Mammary epithelial cell (primary cell): ENCODE measurements around the gene TRPM2.

Experiments used
- EZH2 ChIP-seq: IDR thresholded peaks from 2 replicates; pipeline ENCODE4 v1.6.1; 2012; ENCODE audit warnings: low read length, inconsistent platforms, borderline replicate concordance
- TF ChIP-seq, protein P1 (sequence below), 2 donors: IDR thresholded peaks in 1 of 2; conservative IDR thresholded peaks in 1 of 2; 2 replicates each; pipeline ENCODE4 v1.5.1; 2011 to 2012; ENCODE audit warnings: inconsistent platforms in 2 of 2, low read length in 2 of 2, mild to moderate bottlenecking in 2 of 2, control low read depth in 1 of 2, low read depth in 1 of 2; ENCODE audit not compliant: insufficient read depth in 1 of 2; ENCODE audit errors: extremely low read depth in 1 of 2

- TF ChIP-seq, protein P1, sequence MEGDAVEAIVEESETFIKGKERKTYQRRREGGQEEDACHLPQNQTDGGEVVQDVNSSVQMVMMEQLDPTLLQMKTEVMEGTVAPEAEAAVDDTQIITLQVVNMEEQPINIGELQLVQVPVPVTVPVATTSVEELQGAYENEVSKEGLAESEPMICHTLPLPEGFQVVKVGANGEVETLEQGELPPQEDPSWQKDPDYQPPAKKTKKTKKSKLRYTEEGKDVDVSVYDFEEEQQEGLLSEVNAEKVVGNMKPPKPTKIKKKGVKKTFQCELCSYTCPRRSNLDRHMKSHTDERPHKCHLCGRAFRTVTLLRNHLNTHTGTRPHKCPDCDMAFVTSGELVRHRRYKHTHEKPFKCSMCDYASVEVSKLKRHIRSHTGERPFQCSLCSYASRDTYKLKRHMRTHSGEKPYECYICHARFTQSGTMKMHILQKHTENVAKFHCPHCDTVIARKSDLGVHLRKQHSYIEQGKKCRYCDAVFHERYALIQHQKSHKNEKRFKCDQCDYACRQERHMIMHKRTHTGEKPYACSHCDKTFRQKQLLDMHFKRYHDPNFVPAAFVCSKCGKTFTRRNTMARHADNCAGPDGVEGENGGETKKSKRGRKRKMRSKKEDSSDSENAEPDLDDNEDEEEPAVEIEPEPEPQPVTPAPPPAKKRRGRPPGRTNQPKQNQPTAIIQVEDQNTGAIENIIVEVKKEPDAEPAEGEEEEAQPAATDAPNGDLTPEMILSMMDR (conservative IDR thresholded peaks at IDR 0.05 in 1 of 2, IDR thresholded peaks at IDR 0.05 in 1 of 2; ENCODE audit: extremely low read depth in 1 of 2, insufficient read depth in 1 of 2, low read depth in 1 of 2, low read length in 2 of 2): no peak
- no peak for TF ChIP-seq EZH2
Measured at GRCh38 chr21:44413566-44414290, 60.3 kb downstream of the TRPM2 start.
